Left kidney (tissue), 8 donors: ENCODE results near the gene AHCTF1. TPM values are rescaled to one million over a fixed set of nuclear protein-coding genes. Genes with fewer than 3 reads are reported as not detected.

Experiments
- DNase-seq: peaks from one replicate; pipeline ENCODE4 v3.0.0-alpha.2; 2013
- long read RNA-seq, 8 donors: transcript quantifications; one replicate each; lab custom pipeline, GENCODE V29; 2026
- polyA plus RNA-seq: library from polyadenylated mRNA; unstranded; fragments of 120-200 nt; gene quantifications from one replicate; pipeline ENCODE4 v1.2.1, GENCODE V29; 2013; ENCODE audit not compliant: insufficient read length

AHCTF1 gene, protein sequence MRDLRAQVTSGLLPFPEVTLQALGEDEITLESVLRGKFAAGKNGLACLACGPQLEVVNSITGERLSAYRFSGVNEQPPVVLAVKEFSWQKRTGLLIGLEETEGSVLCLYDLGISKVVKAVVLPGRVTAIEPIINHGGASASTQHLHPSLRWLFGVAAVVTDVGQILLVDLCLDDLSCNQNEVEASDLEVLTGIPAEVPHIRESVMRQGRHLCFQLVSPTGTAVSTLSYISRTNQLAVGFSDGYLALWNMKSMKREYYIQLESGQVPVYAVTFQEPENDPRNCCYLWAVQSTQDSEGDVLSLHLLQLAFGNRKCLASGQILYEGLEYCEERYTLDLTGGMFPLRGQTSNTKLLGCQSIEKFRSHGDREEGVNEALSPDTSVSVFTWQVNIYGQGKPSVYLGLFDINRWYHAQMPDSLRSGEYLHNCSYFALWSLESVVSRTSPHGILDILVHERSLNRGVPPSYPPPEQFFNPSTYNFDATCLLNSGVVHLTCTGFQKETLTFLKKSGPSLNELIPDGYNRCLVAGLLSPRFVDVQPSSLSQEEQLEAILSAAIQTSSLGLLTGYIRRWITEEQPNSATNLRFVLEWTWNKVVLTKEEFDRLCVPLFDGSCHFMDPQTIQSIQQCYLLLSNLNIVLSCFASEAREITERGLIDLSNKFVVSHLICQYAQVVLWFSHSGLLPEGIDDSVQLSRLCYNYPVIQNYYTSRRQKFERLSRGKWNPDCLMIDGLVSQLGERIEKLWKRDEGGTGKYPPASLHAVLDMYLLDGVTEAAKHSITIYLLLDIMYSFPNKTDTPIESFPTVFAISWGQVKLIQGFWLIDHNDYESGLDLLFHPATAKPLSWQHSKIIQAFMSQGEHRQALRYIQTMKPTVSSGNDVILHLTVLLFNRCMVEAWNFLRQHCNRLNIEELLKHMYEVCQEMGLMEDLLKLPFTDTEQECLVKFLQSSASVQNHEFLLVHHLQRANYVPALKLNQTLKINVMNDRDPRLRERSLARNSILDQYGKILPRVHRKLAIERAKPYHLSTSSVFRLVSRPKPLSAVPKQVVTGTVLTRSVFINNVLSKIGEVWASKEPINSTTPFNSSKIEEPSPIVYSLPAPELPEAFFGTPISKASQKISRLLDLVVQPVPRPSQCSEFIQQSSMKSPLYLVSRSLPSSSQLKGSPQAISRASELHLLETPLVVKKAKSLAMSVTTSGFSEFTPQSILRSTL (N-terminal part only)
- polyA plus RNA-seq: 61.5 TPM
- long read RNA-seq, donor 1, partial matches to known transcripts: 10 of 10 reads
- long read RNA-seq, donor 1, other reads (novel, unspliced or antisense): 0 of 10 reads
- long read RNA-seq, donor 2, full-length matches to known transcripts: 4 of 4 reads
- long read RNA-seq, donor 2, partial matches to known transcripts: 0 of 4 reads
- long read RNA-seq, donor 2, other reads (novel, unspliced or antisense): 0 of 4 reads
- long read RNA-seq, donor 3: 0 reads
- long read RNA-seq, donor 4: 0 reads
- long read RNA-seq, donor 5, partial matches to known transcripts: 12 of 12 reads
- long read RNA-seq, donor 5, other reads (novel, unspliced or antisense): 0 of 12 reads
- long read RNA-seq, donor 6, partial matches to known transcripts: 16 of 16 reads
- long read RNA-seq, donor 6, other reads (novel, unspliced or antisense): 0 of 16 reads
- long read RNA-seq, donor 7, partial matches to known transcripts: 21 of 21 reads
- long read RNA-seq, donor 7, other reads (novel, unspliced or antisense): 0 of 21 reads
- long read RNA-seq, donor 8: 0 reads

DNA sequence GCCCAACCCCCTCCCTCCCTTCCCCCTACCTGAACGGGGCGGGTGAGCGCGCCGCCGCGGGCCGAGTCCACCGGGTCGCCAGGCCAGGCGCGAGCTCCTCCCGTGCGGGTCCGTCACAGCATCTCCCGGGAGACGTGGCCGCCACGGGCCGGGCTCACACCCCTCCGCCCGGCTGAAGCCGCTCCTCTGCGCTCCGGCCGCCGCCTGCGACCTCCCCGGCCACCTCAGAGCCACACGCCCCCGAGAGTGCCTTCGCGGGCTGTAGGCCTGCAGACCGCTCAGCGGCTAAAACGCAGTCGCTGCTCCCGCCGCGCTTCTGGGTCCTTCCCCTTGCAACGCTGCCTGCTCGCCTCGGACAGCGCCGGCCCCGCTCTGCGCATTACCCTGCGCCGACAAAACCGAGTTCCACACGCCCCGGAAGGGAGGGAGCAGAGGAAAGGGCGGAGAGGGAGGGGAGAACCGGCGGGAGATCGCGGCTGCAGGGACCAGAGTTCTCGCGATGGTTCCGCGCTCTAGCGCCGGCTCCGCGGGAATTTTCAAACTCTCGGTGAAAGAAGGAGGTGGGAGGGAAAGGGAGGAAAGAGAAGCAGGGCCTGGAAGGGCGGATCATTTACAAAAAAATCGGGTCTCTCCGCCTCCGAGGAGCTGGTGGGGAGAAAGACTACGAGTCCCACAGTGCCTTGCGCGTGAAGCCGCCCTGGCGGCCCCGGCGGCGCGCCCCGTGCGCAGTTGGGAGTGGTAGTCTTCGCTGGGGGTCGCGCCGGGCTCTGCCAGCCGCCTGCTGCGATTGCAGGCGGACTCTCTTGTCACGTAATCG, at the start of gene AHCTF1:
AHCTF1 (minus strand) TSS at position 400 of the 817 bp plus-strand sequence. CDS start 13,578 bp downstream, outside the sequence.
- peak; percentile 99 for DNase-seq

DNA sequence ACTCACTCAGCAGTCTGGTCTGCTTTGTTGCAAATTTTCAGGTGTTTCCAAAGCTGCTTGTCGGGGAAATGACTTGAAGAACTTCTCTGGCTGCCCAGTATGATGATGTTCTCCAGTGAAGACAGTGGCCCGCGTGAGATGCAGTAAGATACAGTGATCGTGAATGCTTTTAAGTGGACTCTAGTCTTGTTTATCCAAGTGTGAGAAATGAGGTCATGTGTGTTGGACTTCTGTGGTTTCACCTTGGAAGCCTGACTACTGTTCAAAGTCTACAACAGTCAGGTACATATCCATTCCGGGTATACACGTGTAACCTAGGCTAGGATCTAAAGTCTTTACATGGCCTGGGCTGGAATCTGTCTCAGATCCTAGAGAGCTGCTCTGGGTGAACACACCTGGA, 47.0 kb upstream of the AHCTF1 start:
- no peak for DNase-seq

DNA sequence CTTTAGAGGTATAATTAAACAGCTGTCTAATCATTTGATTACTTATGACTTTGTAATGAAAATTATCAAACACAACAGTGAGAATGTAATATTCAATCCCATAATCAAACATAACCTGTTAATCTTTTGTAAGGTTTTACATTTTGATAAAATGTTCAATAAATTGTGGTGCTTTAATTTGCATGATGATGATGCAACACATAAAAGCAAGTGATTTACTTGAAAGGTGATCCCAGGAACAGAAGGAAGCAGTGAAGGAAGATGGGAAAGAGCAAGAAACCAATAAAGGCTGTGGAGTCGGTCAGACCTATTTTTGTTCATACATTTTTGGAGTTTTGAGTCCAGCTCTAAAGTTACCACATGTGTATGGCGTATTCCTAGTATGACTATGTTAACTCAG, 46.5 kb upstream of the AHCTF1 start:
- no peak for DNase-seq

DNA sequence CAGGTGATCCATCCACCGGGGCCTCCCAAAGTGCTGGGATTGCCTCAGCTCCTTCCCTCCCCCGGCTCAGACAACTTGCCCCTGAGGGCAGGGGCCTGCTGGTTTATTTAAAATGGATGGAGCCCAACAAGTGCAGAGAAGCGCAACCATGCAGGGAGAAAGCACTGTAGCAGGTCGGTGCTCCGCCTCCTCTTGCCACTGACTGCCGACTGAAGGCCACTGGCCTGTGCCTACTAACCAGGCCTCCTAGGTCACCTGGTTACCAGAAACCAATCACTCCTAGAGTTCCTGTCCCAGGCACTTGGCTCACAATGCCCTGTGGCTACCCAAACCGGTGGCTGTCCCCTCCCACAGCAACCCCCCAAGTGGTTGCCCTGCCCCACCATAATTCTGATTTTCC, 40.2 kb upstream of the AHCTF1 start:
- DNase-seq: no peak

DNA sequence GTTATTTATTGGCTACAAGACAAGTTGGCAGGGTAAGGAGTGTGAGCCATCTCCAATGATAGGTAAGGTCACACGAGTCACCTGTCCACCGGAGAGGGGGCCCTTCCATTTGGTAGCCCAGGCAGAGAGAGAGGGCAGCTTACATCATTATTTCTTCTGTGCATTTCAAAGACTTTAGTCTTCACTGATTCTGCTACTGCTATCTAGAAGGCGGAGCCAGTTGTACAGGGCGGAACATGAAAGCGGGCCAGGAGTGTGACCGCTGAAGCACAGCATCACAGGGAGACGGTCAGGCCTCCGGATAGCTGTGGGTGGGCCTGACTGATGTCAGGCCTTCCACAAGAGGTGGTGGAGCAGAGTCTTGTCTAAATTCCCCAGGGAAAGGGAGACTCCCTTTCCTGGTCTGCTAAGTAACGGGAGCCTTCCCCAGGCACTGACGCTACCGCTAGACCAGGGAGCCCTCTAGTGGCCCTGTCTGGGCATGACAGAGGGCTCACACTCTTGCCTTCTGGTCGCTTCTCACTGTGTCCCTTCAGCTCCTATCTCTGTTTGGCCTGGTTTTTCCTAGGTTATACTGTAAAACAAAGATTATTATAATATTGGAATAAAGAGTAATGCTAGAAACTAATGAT, 39.5 kb upstream of the AHCTF1 start:
- DNase-seq: no peak

DNA sequence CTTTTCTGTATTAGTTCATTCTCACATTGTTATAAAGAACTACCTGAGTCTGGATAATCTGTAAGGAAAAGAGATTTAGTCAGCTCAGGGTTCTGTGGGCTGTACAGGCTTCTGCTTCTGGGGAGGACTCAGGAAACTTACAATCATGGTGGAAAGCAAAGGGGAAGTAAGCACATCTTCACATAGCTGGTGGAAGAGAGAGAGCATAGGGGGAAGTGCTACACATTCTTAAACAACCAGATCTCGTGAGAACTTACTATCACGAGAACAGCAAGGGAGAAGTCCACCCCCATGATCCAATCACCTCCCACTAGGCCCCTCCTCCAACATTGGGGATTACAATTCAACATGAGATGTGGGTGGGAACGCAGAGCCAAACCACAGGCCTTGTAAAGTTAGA, 37.9 kb upstream of the AHCTF1 start:
- DNase-seq: no peak

DNA sequence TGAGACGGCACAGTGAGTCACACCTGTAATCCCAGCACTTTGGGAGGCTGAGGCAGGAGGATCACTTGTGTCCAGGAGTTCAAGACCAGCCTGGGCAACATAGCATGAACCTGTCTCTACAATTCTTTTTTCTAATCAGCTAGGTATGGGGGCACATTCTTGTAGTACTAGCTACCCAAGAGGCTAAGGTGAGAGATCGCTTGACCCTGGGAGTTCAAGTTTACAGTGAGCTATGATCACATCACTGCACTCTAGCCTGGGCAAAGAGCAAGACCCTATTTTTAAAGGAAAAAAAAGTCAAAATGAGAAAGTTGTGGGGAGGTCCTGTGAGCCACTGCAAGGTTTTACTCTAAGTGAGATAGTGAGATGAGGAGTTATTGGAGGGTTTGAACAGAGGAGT, 34.8 kb upstream of the AHCTF1 start:
- no peak for DNase-seq

DNA sequence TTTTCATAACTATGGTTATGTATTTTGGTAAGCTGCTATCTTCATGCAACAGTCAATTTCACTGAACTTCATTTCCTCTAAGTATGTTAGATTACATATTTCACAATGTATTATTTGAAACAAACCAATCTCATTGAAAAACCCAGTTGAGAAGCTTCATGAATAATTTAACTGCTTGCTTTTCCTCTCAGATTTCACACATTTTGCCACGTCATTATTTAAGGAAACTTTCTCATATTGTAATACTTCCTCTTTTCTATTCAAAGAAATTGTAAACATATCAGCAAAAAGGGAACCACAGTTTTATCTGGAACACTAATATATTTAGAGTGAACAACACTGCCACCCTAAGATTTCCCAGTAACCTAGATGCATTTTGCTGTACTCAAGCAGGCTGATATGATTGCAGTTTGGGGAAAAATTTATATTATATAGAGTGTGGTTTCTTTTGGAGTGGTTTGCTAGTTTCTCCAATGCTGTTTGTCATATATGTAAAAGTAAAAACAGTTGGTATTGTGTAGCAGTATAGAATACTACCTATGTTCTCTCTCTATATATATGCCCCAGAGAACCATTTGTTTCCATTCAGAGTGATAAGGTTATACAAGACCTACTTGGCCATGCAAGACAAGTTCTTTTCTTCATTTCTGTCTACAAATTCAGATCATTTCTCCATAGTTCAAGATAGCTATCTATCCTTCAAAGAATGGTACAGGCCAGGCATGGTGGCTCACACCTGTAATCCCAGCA, 28.4 kb upstream of the AHCTF1 start:
- no peak for DNase-seq

DNA sequence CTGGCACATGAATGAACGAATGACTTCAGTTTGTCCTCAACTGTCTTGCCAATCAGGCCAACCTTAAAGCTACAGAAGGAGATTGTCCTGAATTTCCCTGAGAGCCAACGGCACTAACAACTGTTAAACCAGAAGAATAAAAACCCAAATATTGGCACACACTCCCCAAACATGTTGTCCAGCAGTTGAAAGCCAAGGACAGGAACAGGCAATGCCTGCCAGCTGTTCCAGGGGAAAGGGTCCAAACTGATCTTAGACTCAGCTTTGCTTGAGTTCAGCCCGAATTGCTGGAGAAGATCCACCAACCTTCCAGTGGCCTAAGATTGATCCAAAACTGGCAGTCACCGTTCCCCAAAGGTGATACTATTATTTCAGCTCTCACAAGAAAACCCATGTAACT, 22.4 kb upstream of the AHCTF1 start:
- DNase-seq: no peak

DNA sequence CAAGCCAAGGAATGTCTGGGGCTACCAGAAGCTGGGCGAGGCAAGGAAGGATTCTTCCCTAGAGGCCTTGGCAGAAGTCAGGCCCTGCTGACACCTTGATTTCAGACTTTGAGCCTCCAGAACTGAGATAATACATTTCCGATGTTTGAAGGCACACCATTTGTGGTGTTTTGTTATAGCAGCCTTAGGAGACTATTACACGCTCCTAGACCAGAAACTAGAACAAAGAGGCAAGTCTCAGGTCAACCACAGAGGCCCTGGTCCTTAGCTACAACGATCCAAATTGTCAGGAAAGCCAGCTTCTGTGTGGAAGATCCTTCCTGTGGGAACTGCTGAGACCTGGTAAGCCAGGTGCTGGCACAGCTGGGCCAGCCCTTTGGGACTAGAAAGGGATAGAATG, 19.7 kb upstream of the AHCTF1 start:
- no peak for DNase-seq

DNA sequence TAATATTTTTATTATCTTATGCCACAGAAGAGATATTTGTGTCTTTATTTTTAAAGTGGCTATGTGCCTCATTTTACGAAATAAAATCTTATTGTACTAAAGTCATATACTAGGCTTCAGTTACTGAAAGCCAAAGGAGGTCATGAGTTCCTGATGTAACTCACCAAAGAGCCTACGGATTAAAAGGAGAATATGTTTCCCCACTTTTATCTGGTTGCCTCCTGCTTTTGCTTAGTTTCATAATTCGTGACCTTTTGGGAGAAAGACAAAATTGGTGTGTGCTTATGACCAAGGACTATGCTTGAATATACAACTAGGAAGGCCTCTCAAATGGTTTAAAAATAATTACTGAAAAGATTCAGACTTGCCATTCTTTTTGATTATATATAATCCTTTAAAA, 18.2 kb upstream of the AHCTF1 start:
- no peak for DNase-seq

DNA sequence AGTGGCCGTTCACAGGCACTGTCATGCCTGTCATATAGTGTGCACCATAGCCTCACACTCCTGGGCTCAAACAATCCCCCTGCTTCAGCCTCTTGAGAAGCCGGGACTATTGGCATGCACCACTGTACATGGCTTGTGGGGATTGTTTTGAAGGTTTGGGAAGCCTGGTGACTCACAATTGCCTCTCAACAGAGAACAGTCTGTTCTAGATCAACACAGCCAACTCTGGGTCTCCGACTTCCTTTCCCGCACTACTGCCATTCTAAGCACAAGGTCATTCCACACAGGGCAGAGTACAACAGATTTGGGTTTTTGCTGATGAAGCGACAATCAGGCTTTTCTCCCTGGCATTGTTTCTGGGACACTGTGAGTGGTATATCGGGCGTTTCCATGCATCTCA, 15.5 kb upstream of the AHCTF1 start:
- DNase-seq: no peak

DNA sequence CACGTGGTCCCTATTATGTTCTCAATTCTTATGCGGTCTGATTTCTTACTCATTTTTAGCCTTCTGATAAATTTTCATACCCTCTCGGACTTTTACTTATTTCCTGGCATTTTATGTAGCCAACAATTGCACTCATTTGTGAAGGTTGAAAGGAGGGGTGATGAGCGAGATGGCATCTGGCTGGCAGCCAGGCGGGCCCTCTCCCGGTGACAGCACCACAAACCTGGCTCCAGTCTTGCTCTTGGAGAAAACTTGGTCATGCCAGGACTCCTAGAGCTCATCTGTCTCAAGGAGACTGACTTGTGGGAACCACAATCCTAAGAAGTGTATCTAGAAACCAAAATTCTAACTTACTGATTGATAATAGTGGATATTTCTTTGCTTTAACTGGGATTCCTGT, 14.6 kb upstream of the AHCTF1 start:
- DNase-seq: no peak

DNA sequence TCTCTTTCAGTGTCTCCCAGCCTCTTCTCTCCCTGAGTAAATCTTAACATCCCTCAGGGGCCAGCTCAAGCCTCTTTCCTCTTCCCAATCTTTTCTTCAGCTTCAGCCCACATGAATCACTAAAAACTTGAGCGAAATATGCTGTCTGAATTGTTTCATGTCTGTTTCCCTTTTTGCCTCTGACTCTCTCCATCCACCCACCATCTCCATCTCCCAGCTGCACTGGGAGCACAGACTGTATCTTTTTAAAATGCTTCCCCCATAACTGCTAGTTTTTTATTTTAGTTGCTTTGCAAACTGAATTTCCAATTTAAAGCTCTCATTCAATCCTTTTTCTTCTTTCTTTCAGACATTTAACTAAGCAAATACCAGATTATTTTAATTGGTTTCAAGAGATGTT, 3.0 kb upstream of the AHCTF1 start:
- DNase-seq: no peak

DNA sequence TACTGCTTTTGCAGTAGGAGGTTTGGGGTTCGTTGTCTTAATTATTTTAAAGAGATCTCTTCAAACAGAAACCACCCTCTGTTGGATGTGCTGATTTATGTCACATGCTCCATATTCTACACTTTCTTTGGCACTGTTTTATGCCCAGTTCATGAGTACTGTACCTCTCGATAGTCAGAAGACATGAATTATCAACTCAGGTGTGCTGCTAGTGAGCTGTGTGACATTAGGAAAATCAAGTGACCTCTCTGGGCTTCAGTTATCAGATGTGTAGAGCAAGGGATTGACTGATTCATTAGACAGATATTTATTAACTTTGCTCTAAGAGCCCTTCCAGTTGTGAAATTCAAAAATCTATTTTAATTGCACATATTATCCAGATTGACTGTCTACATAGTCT, 2.1 kb upstream of the AHCTF1 start:
- no peak for DNase-seq

DNA sequence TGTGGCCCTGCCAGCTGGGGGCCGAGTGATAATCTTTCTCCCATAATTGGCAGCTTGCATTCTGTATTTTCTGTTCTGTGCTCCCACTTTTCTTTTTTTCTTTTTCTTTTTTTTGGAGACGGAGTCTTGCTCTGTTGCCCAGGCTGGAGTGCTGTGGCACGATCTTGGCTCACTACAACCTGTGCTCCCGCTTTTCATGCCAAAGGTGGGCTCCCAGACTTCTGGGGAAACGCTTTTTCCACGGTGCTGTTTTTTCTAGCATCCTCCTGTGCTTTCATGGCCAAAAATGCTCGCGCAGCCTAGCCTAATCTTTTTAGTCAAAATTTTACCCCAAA, 585 bp upstream of the AHCTF1 start:
- no peak for DNase-seq

DNA sequence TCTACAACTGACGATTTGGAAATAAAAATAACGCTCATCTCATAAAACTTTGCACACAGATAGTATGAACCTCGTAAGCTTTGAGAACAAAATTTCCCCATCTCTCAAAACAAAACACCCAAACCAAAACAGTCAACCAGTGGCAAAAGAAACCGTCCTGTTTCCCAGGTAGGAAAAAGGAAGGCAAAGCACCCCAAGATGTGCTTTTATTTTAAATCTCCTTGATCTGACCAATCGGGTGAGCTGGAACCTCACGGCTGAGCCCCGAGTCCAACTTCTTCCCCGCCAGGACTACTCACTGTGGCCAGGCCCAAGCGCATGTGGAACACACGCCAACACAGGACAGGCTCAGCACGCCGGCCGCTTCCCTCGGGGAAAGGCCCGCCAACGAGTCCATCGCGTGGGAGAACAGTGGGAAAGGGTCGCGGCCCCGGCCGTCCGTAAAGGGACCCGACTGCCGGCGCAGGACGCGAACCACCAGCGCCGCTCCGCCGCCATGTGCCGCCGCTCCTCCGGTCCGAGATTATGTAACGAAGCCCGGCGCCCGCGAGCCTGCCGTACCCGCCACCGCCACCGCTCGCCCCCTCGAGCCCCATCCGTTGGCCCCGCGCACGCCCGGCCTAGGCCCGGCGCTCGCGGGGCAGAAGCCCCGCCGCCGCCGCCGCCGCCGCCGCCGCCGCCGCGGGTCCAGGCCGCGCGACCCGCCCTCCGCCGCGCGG, 759 bp downstream of the AHCTF1 start:
- DNase-seq: peak; percentile 32

DNA sequence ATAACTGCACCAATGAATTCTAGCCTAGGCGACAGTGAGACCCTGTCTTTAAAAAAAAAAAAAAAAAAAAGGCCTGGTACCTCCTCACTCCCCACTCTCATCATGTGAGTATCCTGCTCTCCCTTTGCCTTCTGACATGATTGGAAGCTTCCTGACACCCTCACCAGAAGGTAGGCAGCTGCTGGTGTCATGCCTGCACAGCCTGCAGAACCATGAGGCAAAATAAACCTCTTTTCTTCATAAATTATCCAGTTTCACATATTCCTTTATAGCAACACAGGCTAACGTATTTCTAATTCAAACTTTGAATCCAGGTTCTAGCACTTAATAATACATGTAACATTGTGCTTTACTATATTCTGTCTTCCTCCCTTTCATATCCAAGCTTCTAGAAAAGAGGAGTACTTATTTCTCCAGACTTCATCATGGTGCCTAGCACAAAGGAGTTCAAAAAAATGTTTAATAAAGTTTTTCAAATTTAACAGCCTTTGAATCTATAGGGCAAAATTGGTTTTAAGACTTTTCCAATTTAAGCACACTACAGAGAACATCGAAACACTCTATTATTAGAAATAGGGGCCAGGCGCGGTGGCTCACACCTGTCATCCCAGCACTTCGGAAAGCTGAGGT, 5.6 kb downstream of the AHCTF1 start:
- DNase-seq: no peak
